Activated T-helper 1 cell treated with anti-CD3 and anti-CD28 coated beads, Interleukin-12 subunit alpha, Interleukin-12 subunit beta, Interleukin-2, Interleukin-4 antibody, amounts not matched to agents 30 ng/mL and 10 ng/mL and 1 ng/mL, durations not matched to agents 14 hours and 24 hours and 36 hours (primary cell): ENCODE data around the gene EFEMP2. TPM values are rescaled to one million over a fixed set of nuclear protein-coding genes. Genes with fewer than 3 reads are reported as not detected.
A peak's percentile ranks its signal among the peaks of the same experiment; 100 is the strongest.

Experiments used
- DNase-seq: peaks from one replicate; pipeline ENCODE4 v3.0.0; 2021; ENCODE audit warnings: low spot score
- H3K27ac Mint-ChIP-seq: one replicate; pipeline ENCODE4 v1.8.0; 2021; ENCODE audit warnings: mild to moderate bottlenecking, mixed read lengths
- H3K27me3 Mint-ChIP-seq: one replicate; pipeline ENCODE4 v1.8.0; 2022; ENCODE audit warnings: mild to moderate bottlenecking, moderate library complexity, mixed read lengths; ENCODE audit not compliant: insufficient read depth
- H3K36me3 Mint-ChIP-seq: one replicate; pipeline ENCODE4 v1.8.0; 2021; ENCODE audit warnings: low read depth, mixed read lengths
- H3K4me1 Mint-ChIP-seq: one replicate; pipeline ENCODE4 v1.8.0; 2021; ENCODE audit warnings: low read depth, mixed read lengths
- H3K4me3 Mint-ChIP-seq: one replicate; pipeline ENCODE4 v1.8.0; 2021; ENCODE audit warnings: mild to moderate bottlenecking, moderate library complexity, mixed read lengths
- H3K9me3 Mint-ChIP-seq: one replicate; pipeline ENCODE4 v1.8.0; 2021; ENCODE audit warnings: mixed read lengths
- intact Hi-C: fragments of 100-400 bp; cut with micrococcal nuclease; formaldehyde crosslinking; loops from one replicate; pipeline ENCODE4 v1.15.1; 2024
- total RNA-seq: library from RNA; stranded (reverse); gene quantifications from 2 replicates; pipeline ENCODE4 v1.2.3, GENCODE V29; 2022

Gene EFEMP2
- total RNA-seq, 1 donor from 2014 or later: 7.9 TPM

- Mint-ChIP-seq H3K9me3 (no peaks in the 10 kb centered on the region), H3K27ac (no peak overlapping the region), H3K27me3 (no peaks in the 10 kb centered on the region), H3K36me3 (peaks cover 15% of the 10 kb centered on the region), H3K4me1 (peaks cover 16% of the 10 kb centered on the region), H3K4me3 (peak overlapping the region; percentile 19)
- intact Hi-C loops: no loop called here
- DNase-seq: no peak
These were observed 42.7 kb upstream of the EFEMP2 start for GRCh38 chr11:65915101-65915820.

GRCh38 chr11:65912845-65913244, 40.2 kb upstream of the EFEMP2 start:
- Mint-ChIP-seq H3K36me3 (peaks cover 13% of the 10 kb centered on the region), H3K27me3 (peaks cover 3% of the 10 kb centered on the region), H3K4me3 (no peak overlapping the region), H3K27ac (no peak overlapping the region), H3K4me1 (peaks cover 20% of the 10 kb centered on the region), H3K9me3 (no peaks in the 10 kb centered on the region)
- DNase-seq: no peak
- intact Hi-C loops: no loop called here

GRCh38 chr11:65911682-65912568, 39.3 kb upstream of the EFEMP2 start:
- intact Hi-C loops: no loop called here
- Mint-ChIP-seq H3K4me1 (peaks cover 17% of the 10 kb centered on the region), H3K27ac (no peak overlapping the region), H3K36me3 (peaks cover 10% of the 10 kb centered on the region), H3K9me3 (no peaks in the 10 kb centered on the region), H3K4me3 (no peak overlapping the region), H3K27me3 (peaks cover 9% of the 10 kb centered on the region)
- no peak for DNase-seq

GRCh38 chr11:65907878-65908277, 35.3 kb upstream of the EFEMP2 start:
- intact Hi-C loops: no loop called here
- no peak overlapping the region for H3K27ac Mint-ChIP-seq

GRCh38 chr11:65906602-65907001, 34.0 kb upstream of the EFEMP2 start:
- H3K4me3 Mint-ChIP-seq: no peak overlapping the region
- no peaks in the 10 kb centered on the region for H3K36me3 Mint-ChIP-seq
- no peaks in the 10 kb centered on the region for H3K9me3 Mint-ChIP-seq
- peaks cover 14% of the 10 kb centered on the region for H3K4me1 Mint-ChIP-seq
- H3K27me3 Mint-ChIP-seq: peaks cover 25% of the 10 kb centered on the region
- no peak overlapping the region for H3K27ac Mint-ChIP-seq
- intact Hi-C loops: no loop called here
- DNase-seq: no peak

More at GRCh38 chr11:65907878-65908277, 35.3 kb upstream of the EFEMP2 start:
- Mint-ChIP-seq H3K4me1 (peaks cover 8% of the 10 kb centered on the region), H3K4me3 (no peak overlapping the region), H3K36me3 (no peaks in the 10 kb centered on the region), H3K27me3 (peaks cover 22% of the 10 kb centered on the region), H3K9me3 (no peaks in the 10 kb centered on the region)
- DNase-seq: no peak

DNA sequence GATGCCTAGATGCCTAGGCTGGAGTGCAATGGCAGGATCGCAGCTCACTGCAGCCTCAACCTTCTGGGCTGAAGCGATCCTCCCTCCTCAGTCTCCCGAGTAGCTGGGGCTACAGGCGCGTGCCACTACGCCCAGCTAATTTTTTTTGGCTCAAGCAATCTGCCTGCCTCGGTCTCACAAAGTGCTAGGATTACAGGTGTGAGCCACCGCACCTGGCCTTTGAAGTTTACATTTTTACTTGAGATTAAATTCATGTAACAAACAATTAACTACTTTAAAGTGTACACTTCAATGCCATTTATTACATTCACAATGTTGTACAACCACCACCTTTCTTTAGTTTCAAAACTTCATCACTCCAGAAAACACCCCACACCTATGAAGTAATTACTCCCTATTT, 31.1 kb upstream of the EFEMP2 start:
- peaks cover 6% of the 10 kb centered on the region for H3K4me1 Mint-ChIP-seq
- H3K4me3 Mint-ChIP-seq: no peak overlapping the region
- H3K36me3 Mint-ChIP-seq: no peaks in the 10 kb centered on the region
- no peaks in the 10 kb centered on the region for H3K9me3 Mint-ChIP-seq
- peaks cover 22% of the 10 kb centered on the region for H3K27me3 Mint-ChIP-seq
- H3K27ac Mint-ChIP-seq: no peak overlapping the region
- no peak for DNase-seq
- intact Hi-C loops: no loop called here

- Mint-ChIP-seq H3K27me3 (peaks cover 22% of the 10 kb centered on the region), H3K4me3 (no peak overlapping the region), H3K4me1 (peaks cover 6% of the 10 kb centered on the region), H3K9me3 (no peaks in the 10 kb centered on the region), H3K27ac (no peak overlapping the region), H3K36me3 (no peaks in the 10 kb centered on the region)
- DNase-seq: no peak
- intact Hi-C loops: no loop called here
These were observed 30.5 kb upstream of the EFEMP2 start for GRCh38 chr11:65903068-65903481.

DNA sequence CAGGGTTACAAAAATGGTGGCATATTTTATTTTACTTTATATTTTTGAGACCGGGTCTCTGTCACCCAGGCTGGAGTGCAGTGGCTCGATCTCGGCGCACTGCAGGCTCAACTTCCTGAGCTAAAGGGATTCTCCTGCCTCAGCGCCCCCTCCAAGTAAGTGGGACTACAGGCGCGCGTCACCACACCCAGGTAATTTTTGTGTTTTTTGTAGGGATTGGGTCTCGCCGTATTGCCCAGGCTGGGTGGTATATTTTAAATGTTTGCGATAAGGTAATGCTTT, 28.2 kb upstream of the EFEMP2 start:
- Mint-ChIP-seq H3K9me3 (no peaks in the 10 kb centered on the region), H3K4me1 (peaks cover 18% of the 10 kb centered on the region), H3K27ac (peak overlapping the region; percentile 67), H3K36me3 (peaks cover 13% of the 10 kb centered on the region), H3K27me3 (peaks cover 11% of the 10 kb centered on the region), H3K4me3 (peak overlapping the region; percentile 68)
- intact Hi-C loops: loop anchor here (1.0 to 2.0 kb wide), 6 partner anchors 11 to 101 kb away; partner anchors contain the start of genes BANF1, C11orf68, CCDC85B and CFL1
- DNase-seq: no peak

GRCh38 chr11:65900125-65900898, 27.7 kb upstream of the EFEMP2 start, which contains the start of gene FOSL1:
Gene FOSL1 (minus strand): TSS chr11:65900388. CDS start chr11:65900339, 49 bp downstream.
- Mint-ChIP-seq H3K4me3 (peak within 1 kb of the TSS; percentile 82), H3K27ac (peak within 1 kb of the TSS; percentile 67), H3K9me3 (no peaks in the 10 kb centered on the region), H3K4me1 (peaks cover 23% of the 10 kb centered on the region), H3K27me3 (peaks cover 9% of the 10 kb centered on the region), H3K36me3 (peaks cover 17% of the 10 kb centered on the region)
- DNase-seq: peak; percentile 89
- intact Hi-C loops: loop anchor here (1.0 to 2.0 kb wide), 6 partner anchors 10 to 102 kb away; partner anchors contain the start of genes BANF1, C11orf68, CCDC85B and CFL1

- peaks cover 26% of the 10 kb centered on the region for H3K4me1 Mint-ChIP-seq
- H3K27me3 Mint-ChIP-seq: peaks cover 8% of the 10 kb centered on the region
These were observed 26.9 kb upstream of the EFEMP2 start for GRCh38 chr11:65899356-65900124.

GRCh38 chr11:65898656-65899355, 26.2 kb upstream of the EFEMP2 start:
- H3K4me3 Mint-ChIP-seq: peak overlapping the region; percentile 84
- peaks cover 4% of the 10 kb centered on the region for H3K27me3 Mint-ChIP-seq
- peaks cover 33% of the 10 kb centered on the region for H3K4me1 Mint-ChIP-seq

More at GRCh38 chr11:65899356-65900124, 26.9 kb upstream of the EFEMP2 start:
- intact Hi-C loops: loop anchor here (1.0 to 2.0 kb wide), 6 partner anchors 9 to 103 kb away; partner anchors contain the start of genes BANF1, C11orf68, CCDC85B and CFL1
- Mint-ChIP-seq H3K36me3 (peaks cover 20% of the 10 kb centered on the region), H3K27ac (peak overlapping the region; percentile 58), H3K9me3 (no peaks in the 10 kb centered on the region), H3K4me3 (peak overlapping the region; percentile 82)
- DNase-seq: peak; percentile 57

More at GRCh38 chr11:65898656-65899355, 26.2 kb upstream of the EFEMP2 start:
- H3K36me3 Mint-ChIP-seq: peaks cover 23% of the 10 kb centered on the region
- H3K9me3 Mint-ChIP-seq: no peaks in the 10 kb centered on the region
- peak overlapping the region; percentile 82 for H3K27ac Mint-ChIP-seq
- no peak for DNase-seq
- intact Hi-C loops: no loop called here
